H9 (cell line): Measurements from ENCODE around the gene LDLRAP1. TPM values are rescaled to one million over a fixed set of nuclear protein-coding genes. Genes with fewer than 3 reads are reported as not detected.

Source experiments
- DNase-seq: peaks from one replicate; pipeline ENCODE4 v3.0.0-alpha.2; 2017
- H2AFZ ChIP-seq: one replicate; pipeline ENCODE4 v1.6.1; 2013; ENCODE audit warnings: mild to moderate bottlenecking, low read length, control low read depth, moderate library complexity
- H2AK5ac ChIP-seq: 2 replicates; pipeline ENCODE4 v1.6.1; 2013; ENCODE audit warnings: low read length, control low read depth, mixed read lengths; ENCODE audit not compliant: insufficient read length
- H2BK120ac ChIP-seq: one replicate; pipeline ENCODE4 v1.6.1; 2013; ENCODE audit warnings: low read depth, mild to moderate bottlenecking, low read length, control low read depth, inconsistent platforms; ENCODE audit not compliant: poor library complexity, severe bottlenecking
- H2BK12ac ChIP-seq: 2 replicates; pipeline ENCODE4 v1.6.1; 2013; ENCODE audit warnings: low read length, control low read depth, mixed read lengths, low read depth; ENCODE audit not compliant: insufficient read length
- H2BK15ac ChIP-seq: 2 replicates; pipeline ENCODE4 v1.6.1; 2013; ENCODE audit warnings: low read depth, low read length, control low read depth
- H2BK20ac ChIP-seq: one replicate; pipeline ENCODE4 v1.6.1; 2013; ENCODE audit warnings: low read depth, mild to moderate bottlenecking, low read length, control low read depth, inconsistent platforms; ENCODE audit not compliant: poor library complexity, severe bottlenecking
- H2BK5ac ChIP-seq: 2 replicates; pipeline ENCODE4 v1.6.1; 2013; ENCODE audit warnings: low read length, control low read depth, mixed read lengths; ENCODE audit not compliant: insufficient read length
- H3K14ac ChIP-seq: 2 replicates; pipeline ENCODE4 v1.6.1; 2013; ENCODE audit warnings: low read length, control low read depth; ENCODE audit not compliant: insufficient read depth
- H3K18ac ChIP-seq: 2 replicates; pipeline ENCODE4 v1.6.1; 2013; ENCODE audit warnings: low read depth, mild to moderate bottlenecking, mixed read lengths, low read length, control low read depth; ENCODE audit not compliant: insufficient read length
- H3K23ac ChIP-seq: 2 replicates; pipeline ENCODE4 v1.6.1; 2013; ENCODE audit warnings: low read length, control low read depth, mixed read lengths, low read depth; ENCODE audit not compliant: insufficient read length
- H3K23me2 ChIP-seq: 2 replicates; pipeline ENCODE4 v1.6.1; 2013; ENCODE audit warnings: low read depth, mild to moderate bottlenecking, mixed read lengths, low read length, control low read depth; ENCODE audit not compliant: insufficient read length, poor library complexity, severe bottlenecking
- H3K27ac ChIP-seq: 2 replicates; pipeline ENCODE4 v1.5.1; 2013; ENCODE audit warnings: low read length, control low read depth, mixed read lengths, low read depth; ENCODE audit not compliant: insufficient read length
- H3K27me3 ChIP-seq: 2 replicates; pipeline ENCODE4 v1.6.1; 2013; ENCODE audit warnings: low read length, control low read depth, inconsistent platforms; ENCODE audit not compliant: insufficient read depth
- H3K4ac ChIP-seq: 2 replicates; pipeline ENCODE4 v1.6.1; 2013; ENCODE audit warnings: low read depth, mild to moderate bottlenecking, control low read depth, inconsistent platforms, low read length, moderate library complexity
- H3K4me1 ChIP-seq: 2 replicates; pipeline ENCODE4 v1.6.1; 2013; ENCODE audit warnings: low read length, control low read depth, inconsistent platforms; ENCODE audit not compliant: insufficient read depth
- H3K4me2 ChIP-seq: 2 replicates; pipeline ENCODE4 v1.6.1; 2013; ENCODE audit warnings: low read length, control low read depth, mixed read lengths; ENCODE audit not compliant: insufficient read length, insufficient read depth
- H3K56ac ChIP-seq: 2 replicates; pipeline ENCODE4 v1.6.1; 2013; ENCODE audit warnings: low read depth, mild to moderate bottlenecking, mixed read lengths, low read length, control low read depth; ENCODE audit not compliant: insufficient read length
- H3K79me1 ChIP-seq: 2 replicates; pipeline ENCODE4 v1.6.1; 2013; ENCODE audit warnings: low read depth, mild to moderate bottlenecking, moderate library complexity, low read length, control low read depth, inconsistent platforms; ENCODE audit not compliant: insufficient read depth, poor library complexity, severe bottlenecking
- H3K79me2 ChIP-seq: 2 replicates; pipeline ENCODE4 v1.6.1; 2013; ENCODE audit warnings: low read length, control low read depth, inconsistent platforms; ENCODE audit not compliant: insufficient read depth
- H3K9ac ChIP-seq: 2 replicates; pipeline ENCODE4 v1.6.1; 2013; ENCODE audit warnings: low read length, control low read depth, mixed read lengths; ENCODE audit not compliant: insufficient read length; ENCODE audit errors: extremely low read depth
- H3K9me3 ChIP-seq: one replicate; pipeline ENCODE4 v1.6.1; 2013; ENCODE audit warnings: low read depth, low read length, inconsistent platforms; ENCODE audit not compliant: control insufficient read depth
- H3T11ph ChIP-seq: one replicate; pipeline ENCODE4 v1.6.1; 2013; ENCODE audit warnings: mild to moderate bottlenecking, low read length, control low read depth, inconsistent platforms
- H4K20me1 ChIP-seq: one replicate; pipeline ENCODE4 v1.6.1; 2013; ENCODE audit not compliant: control insufficient read depth, insufficient read length, insufficient read depth
- H4K5ac ChIP-seq: 2 replicates; pipeline ENCODE4 v1.6.1; 2013; ENCODE audit warnings: low read depth, mild to moderate bottlenecking, mixed read lengths, low read length, control low read depth; ENCODE audit not compliant: insufficient read length
- H4K8ac ChIP-seq: replicated peaks from 2 replicates; pipeline ENCODE4 v1.6.1; 2013; ENCODE audit warnings: low read length, control low read depth, mixed read lengths, low read depth; ENCODE audit not compliant: insufficient read length
- H4K91ac ChIP-seq: 2 replicates; pipeline ENCODE4 v1.6.1; 2013; ENCODE audit warnings: low read depth, mild to moderate bottlenecking, moderate library complexity, mixed read lengths, low read length, control low read depth; ENCODE audit not compliant: insufficient read length
- H3K27ac Mint-ChIP-seq, 3 experiments: 2 replicates in 2 of 3; 3 replicates in 1 of 3; pipeline ENCODE4 v1.8.0; 2020 to 2021; ENCODE audit warnings: mixed read lengths in 3 of 3, mild to moderate bottlenecking in 1 of 3, moderate library complexity in 1 of 3
- H3K27me3 Mint-ChIP-seq: 2 replicates; pipeline ENCODE4 v1.8.0; 2021; ENCODE audit warnings: low read depth, mild to moderate bottlenecking, moderate library complexity, mixed read lengths
- H3K36me3 Mint-ChIP-seq, 3 experiments: 2 replicates in 2 of 3; 3 replicates in 1 of 3; pipeline ENCODE4 v1.8.0; 2020 to 2021; ENCODE audit warnings: low read depth in 3 of 3, mixed read lengths in 3 of 3; ENCODE audit not compliant: insufficient read depth in 1 of 3
- H3K4me1 Mint-ChIP-seq, 2 experiments: 2 replicates each; pipeline ENCODE4 v1.8.0; 2020; ENCODE audit warnings: mixed read lengths in 2 of 2
- H3K4me3 Mint-ChIP-seq, 2 experiments: 2 replicates in 1 of 2; 3 replicates in 1 of 2; pipeline ENCODE4 v1.8.0; 2020 to 2021; ENCODE audit warnings: mild to moderate bottlenecking in 2 of 2, mixed read lengths in 2 of 2, moderate library complexity in 1 of 2
- H3K9me3 Mint-ChIP-seq, 2 experiments: 2 replicates in 1 of 2; 3 replicates in 1 of 2; pipeline ENCODE4 v1.8.0; 2020; ENCODE audit warnings: mild to moderate bottlenecking in 2 of 2, mixed read lengths in 2 of 2, moderate library complexity in 1 of 2
- CTCF ChIP-seq: fragments of 200-600 bp; sonication (generic); conservative IDR thresholded peaks from 3 replicates; pipeline ENCODE4 v1.8.0; 2021; ENCODE audit warnings: antibody characterized with exemption, mild to moderate bottlenecking
- WGBS: extraction: QIAGEN DNeasy Blood & Tissue Kit; methylation state at CpG from one replicate; pipeline ENCODE4 v1.1.7; 2013; ENCODE audit warnings: missing lambda C conversion rate, low lambda C conversion rate, mixed read lengths; ENCODE audit not compliant: insufficient read length; ENCODE audit errors: extremely low coverage; 5-methylcytosine and 5-hydroxymethylcytosine counted together
- total RNA-seq: library from RNA; stranded (reverse); gene quantifications from 2 replicates; pipeline ENCODE4 v1.2.1, GENCODE V29; 2021

Gene LDLRAP1
- total RNA-seq, 1 experiment from 2014 or later: 15.7 TPM

GRCh38 chr1:25562928-25563283, 19.5 kb downstream of the LDLRAP1 start:
- WGBS: no CpG with 5 or more reads among the region's 9 CpGs
- peak overlapping the region in 1 of 3 experiments; percentile 50; a peak in 1 of 7 replicates for H3K27ac Mint-ChIP-seq
- H2BK5ac ChIP-seq: no peak overlapping the region
- H4K5ac ChIP-seq: no peak overlapping the region
- no peak overlapping the region for H2BK20ac ChIP-seq
- H3K79me2 ChIP-seq: no peaks in the 10 kb centered on the region
- H2BK120ac ChIP-seq: no peak overlapping the region
- H4K20me1 ChIP-seq: no peaks in the 10 kb centered on the region
- H3K4me3 Mint-ChIP-seq: no peak overlapping the region
- no peak overlapping the region for H3T11ph ChIP-seq
- DNase-seq: no peak
- no peaks in the 10 kb centered on the region for H3K79me1 ChIP-seq
- H3K27me3 Mint-ChIP-seq: no peaks in the 10 kb centered on the region
- H2AFZ ChIP-seq: no peak overlapping the region
- H3K4me2 ChIP-seq: no peak overlapping the region
- no peaks in the 10 kb centered on the region for H3K9me3 ChIP-seq
- no peak overlapping the region for H3K23ac ChIP-seq
- H4K91ac ChIP-seq: no peak overlapping the region
- H3K9ac ChIP-seq: no peak overlapping the region
- no peak overlapping the region for H3K56ac ChIP-seq
- no peak overlapping the region for H2BK12ac ChIP-seq
- no peak overlapping the region for H4K8ac ChIP-seq
- peaks cover 0 to 29% (median 9%) of the 10 kb centered on the region in 3 experiments; a peak in 3 of 7 replicates for H3K36me3 Mint-ChIP-seq
- H2AK5ac ChIP-seq: no peak overlapping the region
- TF ChIP-seq CTCF: no peak
- no peak overlapping the region for H2BK15ac ChIP-seq
- H3K4me1 Mint-ChIP-seq: peaks cover 20 to 35% of the 10 kb centered on the region in 2 experiments
- no peak overlapping the region for H3K4ac ChIP-seq
- H3K18ac ChIP-seq: no peak overlapping the region
- H3K27me3 ChIP-seq: no peaks in the 10 kb centered on the region
- H3K27ac ChIP-seq: no peak overlapping the region
- no peak overlapping the region for H3K14ac ChIP-seq
- H3K23me2 ChIP-seq: no peaks in the 10 kb centered on the region
- H3K9me3 Mint-ChIP-seq: no peaks in the 10 kb centered on the region
- H3K4me1 ChIP-seq: no peaks in the 10 kb centered on the region
